GM18526 (cell line): Measurements from ENCODE around the gene TACC2.

Experiments used
- POLR2A ChIP-seq: IDR thresholded peaks from 3 replicates; pipeline ENCODE4 v1.6.1; 2011; ENCODE audit not compliant: insufficient read length; ENCODE audit errors: extremely low read depth

TACC2 gene

GRCh38 chr10:122149561-122150505 lies 160.9 kb downstream of the TACC2 start:
- no peak for TF ChIP-seq POLR2A

- no peak for TF ChIP-seq POLR2A
Measured at GRCh38 chr10:122151121-122151694, 162.2 kb downstream of the TACC2 start.

GRCh38 chr10:122152544-122152943 lies 163.6 kb downstream of the TACC2 start:
- no peak for TF ChIP-seq POLR2A

GRCh38 chr10:122154031-122154544 lies 165.1 kb downstream of the TACC2 start:
- TF ChIP-seq POLR2A = no peak

- TF ChIP-seq POLR2A = no peak
Measured at GRCh38 chr10:122154545-122155366, 165.8 kb downstream of the TACC2 start.

DNA sequence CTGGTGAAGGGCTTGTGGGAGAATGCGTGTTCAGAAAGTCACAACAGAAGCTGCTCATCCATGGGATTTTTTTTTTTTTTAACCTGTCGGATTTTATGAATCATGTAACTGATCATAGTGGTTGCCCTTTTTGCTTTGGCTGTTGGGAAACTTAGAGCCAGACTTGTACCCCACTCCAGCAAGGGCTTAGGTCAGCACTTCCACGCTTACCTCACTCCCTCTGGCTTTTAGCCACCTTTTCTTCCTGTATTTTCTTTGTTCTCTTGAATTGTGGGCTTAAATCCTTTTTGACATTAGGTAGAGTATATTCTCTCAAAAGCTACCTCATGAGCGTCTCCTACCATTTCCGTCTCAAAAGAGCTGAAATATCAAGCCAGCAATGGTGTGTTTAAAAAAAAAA lies 168.5 kb downstream of the TACC2 start:
- TF ChIP-seq POLR2A = no peak

DNA sequence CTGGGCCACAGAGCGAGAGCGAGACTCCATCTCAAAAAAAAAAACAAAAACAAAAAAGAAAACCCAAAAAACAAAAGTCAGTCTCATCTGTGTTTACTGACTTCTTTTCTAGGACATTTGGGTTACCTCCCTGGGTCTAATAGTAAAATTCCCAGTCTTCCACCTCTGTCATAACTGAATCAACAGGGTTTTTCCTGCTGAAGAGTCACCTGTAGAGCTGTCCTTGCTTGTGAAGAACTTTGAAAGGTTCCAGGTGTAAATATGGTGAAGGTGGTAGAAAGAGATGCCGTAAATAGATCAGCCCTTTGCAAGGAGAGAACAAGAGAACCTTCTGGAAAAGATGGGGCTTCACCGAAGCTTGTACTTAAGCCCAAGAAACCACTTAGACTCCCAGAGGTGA lies 169.4 kb downstream of the TACC2 start:
- no peak for TF ChIP-seq POLR2A

GRCh38 chr10:122159141-122159970 lies 170.4 kb downstream of the TACC2 start:
- TF ChIP-seq POLR2A = no peak

GRCh38 chr10:122161795-122162194 lies 172.8 kb downstream of the TACC2 start:
- no peak for TF ChIP-seq POLR2A

- TF ChIP-seq POLR2A = no peak
Measured at GRCh38 chr10:122162671-122163173, 173.8 kb downstream of the TACC2 start.

DNA sequence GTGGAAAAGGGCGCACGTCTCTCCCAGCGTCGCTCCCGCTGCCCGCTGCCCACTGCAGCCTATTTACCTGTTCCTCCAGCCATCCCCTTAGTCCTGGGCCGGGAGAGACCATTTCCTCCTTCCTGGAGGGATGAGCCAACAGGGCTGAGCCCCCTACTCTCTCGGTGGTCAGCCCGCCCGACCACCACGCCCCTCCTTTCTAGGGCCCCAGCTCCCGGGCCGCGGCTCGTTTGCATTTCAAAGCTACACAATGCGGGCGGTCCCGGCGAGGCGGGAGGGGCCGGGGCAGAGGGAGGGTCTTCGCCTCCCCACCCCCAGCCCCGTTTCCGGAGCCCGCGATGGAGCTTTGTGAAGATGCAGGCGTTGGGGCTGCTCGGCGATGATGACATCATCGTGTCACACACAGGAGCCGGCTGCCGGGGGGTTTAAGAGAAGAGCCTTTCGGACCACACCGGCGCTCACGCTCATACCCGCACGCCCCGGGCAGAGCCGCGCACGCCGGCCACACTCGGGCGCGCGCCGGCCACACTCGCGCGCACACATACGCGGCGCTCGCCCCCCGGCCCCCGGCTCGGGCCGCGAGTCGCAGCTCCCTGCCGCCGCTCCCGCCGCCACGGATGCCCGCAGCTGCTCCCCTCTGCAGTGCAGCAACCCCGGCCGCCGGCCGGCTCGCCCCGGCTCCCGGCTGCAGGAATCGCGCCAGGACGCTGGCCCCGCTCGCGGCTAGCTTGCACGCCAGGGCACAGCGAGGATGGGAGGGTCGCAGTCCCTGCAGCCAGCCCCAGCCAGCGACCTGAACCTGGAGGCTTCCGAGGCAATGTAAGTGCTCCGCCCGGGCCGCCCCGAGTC lies 174.4 kb downstream of the TACC2 start:
- TF ChIP-seq POLR2A = no peak

- TF ChIP-seq POLR2A = no peak
Measured at GRCh38 chr10:122164023-122164601, 175.1 kb downstream of the TACC2 start.

GRCh38 chr10:122164815-122165483 lies 176.0 kb downstream of the TACC2 start:
- TF ChIP-seq POLR2A = no peak
